ENCODE measurements around the gene CENATAC.
"Not testable (repeated sequence)": the region's sequence is repeated elsewhere in the genome, so short reads cannot be mapped to it uniquely, and the experiment has no call there.

CENATAC gene

GRCh38 chr11:118984825-118985224, 13.1 kb upstream of the CENATAC start:
- no peaks in the 10 kb centered on the region for H3K36me3 ChIP-seq (ENCODE audit: insufficient read depth, low read length)
- H3K4me2 ChIP-seq (ENCODE audit: low read length): no peak overlapping the region
- no peaks in the 10 kb centered on the region for H3F3A ChIP-seq (ENCODE audit: insufficient read depth, low read length)
- H3K27ac ChIP-seq (ENCODE audit: low read depth, low read length, poor library complexity, severe bottlenecking): no peak overlapping the region
- no peaks in the 10 kb centered on the region for H3K79me2 ChIP-seq (ENCODE audit: insufficient read depth, low read length)
- no peaks in the 10 kb centered on the region for H3K9me2 ChIP-seq (ENCODE audit: low read depth, low read length)
- H3K9me3 ChIP-seq (ENCODE audit: low read length): no peaks in the 10 kb centered on the region
- H4K20me1 ChIP-seq (ENCODE audit: insufficient read depth, low read length): no peaks in the 10 kb centered on the region
- no peak overlapping the region for H3K4me3 ChIP-seq (ENCODE audit: low read depth, low read length, poor library complexity, severe bottlenecking)
- no peaks in the 10 kb centered on the region for H3K27me3 ChIP-seq (ENCODE audit: insufficient read depth, low read length)
- TF ChIP-seq EZH2 (IDR thresholded peaks at IDR 0.05; ENCODE audit: borderline replicate concordance, low read length) (no peak), CTCF (IDR thresholded peaks at IDR 0.05; ENCODE audit: low read length) (no peak)
- H2AFZ ChIP-seq (ENCODE audit: low read length): no peak overlapping the region
- no peaks in the 10 kb centered on the region for H3K4me1 ChIP-seq (ENCODE audit: insufficient read depth, low read length, severe bottlenecking)
- H3K9ac ChIP-seq (ENCODE audit: low read length): no peak overlapping the region

GRCh38 chr11:118988280-118988679, 9.7 kb upstream of the CENATAC start:
- Histone ChIP-seq H3K4me1 (ENCODE audit: insufficient read depth, low read length, severe bottlenecking) (no peaks in the 10 kb centered on the region), H3K36me3 (ENCODE audit: insufficient read depth, low read length) (no peaks in the 10 kb centered on the region), H3K9me3 (ENCODE audit: low read length) (no peaks in the 10 kb centered on the region), H3K4me2 (ENCODE audit: low read length) (no peak overlapping the region), H3K27ac (ENCODE audit: low read depth, low read length, poor library complexity, severe bottlenecking) (no peak overlapping the region), H2AFZ (ENCODE audit: low read length) (no peak overlapping the region), H3K9me2 (ENCODE audit: low read depth, low read length) (no peaks in the 10 kb centered on the region), H3K27me3 (ENCODE audit: insufficient read depth, low read length) (no peaks in the 10 kb centered on the region), H4K20me1 (ENCODE audit: insufficient read depth, low read length) (no peaks in the 10 kb centered on the region), H3K79me2 (ENCODE audit: insufficient read depth, low read length) (no peaks in the 10 kb centered on the region), H3F3A (ENCODE audit: insufficient read depth, low read length) (no peaks in the 10 kb centered on the region), H3K4me3 (ENCODE audit: low read depth, low read length, poor library complexity, severe bottlenecking) (no peak overlapping the region), H3K9ac (ENCODE audit: low read length) (no peak overlapping the region)
- TF ChIP-seq CTCF (IDR thresholded peaks at IDR 0.05; ENCODE audit: low read length): no peak
- TF ChIP-seq EZH2 (IDR thresholded peaks at IDR 0.05; ENCODE audit: borderline replicate concordance, low read length): no peak

- not testable (repeated sequence) for H3K9me2 ChIP-seq (ENCODE audit: low read depth, low read length)
These were observed 6.4 kb upstream of the CENATAC start for GRCh38 chr11:118991486-118992038.

GRCh38 chr11:118996926-118997626, 862 bp upstream of the CENATAC start:
- Histone ChIP-seq H3K4me2 (ENCODE audit: low read length) (peak overlapping the region; percentile 94), H2AFZ (ENCODE audit: low read length) (no peak overlapping the region), H3K9me3 (ENCODE audit: low read length) (no peaks in the 10 kb centered on the region), H3K9me2 (ENCODE audit: low read depth, low read length) (no peaks in the 10 kb centered on the region), H3K27ac (ENCODE audit: low read depth, low read length, poor library complexity, severe bottlenecking) (peak overlapping the region; percentile 37), H3K27me3 (ENCODE audit: insufficient read depth, low read length) (no peaks in the 10 kb centered on the region), H3K79me2 (ENCODE audit: insufficient read depth, low read length) (peaks cover 4% of the 10 kb centered on the region; the same call in 1 of the 2 replicates), H4K20me1 (ENCODE audit: insufficient read depth, low read length) (no peaks in the 10 kb centered on the region), H3K36me3 (ENCODE audit: insufficient read depth, low read length) (peaks cover 28% of the 10 kb centered on the region), H3K4me3 (ENCODE audit: low read depth, low read length, poor library complexity, severe bottlenecking) (peak overlapping the region; percentile 86), H3K9ac (ENCODE audit: low read length) (peak overlapping the region; percentile 93), H3K4me1 (ENCODE audit: insufficient read depth, low read length, severe bottlenecking) (peaks cover 21% of the 10 kb centered on the region), H3F3A (ENCODE audit: insufficient read depth, low read length) (no peaks in the 10 kb centered on the region)
- TF ChIP-seq EZH2 (IDR thresholded peaks at IDR 0.05; ENCODE audit: borderline replicate concordance, low read length): no peak
- peak; percentile 16; the same call in 1 of the 2 replicates for TF ChIP-seq CTCF (IDR thresholded peaks at IDR 0.05; ENCODE audit: low read length)

More at GRCh38 chr11:118991486-118992038, 6.4 kb upstream of the CENATAC start:
- H2AFZ ChIP-seq (ENCODE audit: low read length); H3K79me2 ChIP-seq (ENCODE audit: insufficient read depth, low read length); H4K20me1 ChIP-seq (ENCODE audit: insufficient read depth, low read length); H3K4me2 ChIP-seq (ENCODE audit: low read length); H3K36me3 ChIP-seq (ENCODE audit: insufficient read depth, low read length); H3K4me3 ChIP-seq (ENCODE audit: low read depth, low read length, poor library complexity, severe bottlenecking); H3K27ac ChIP-seq (ENCODE audit: low read depth, low read length, poor library complexity, severe bottlenecking); H3K27me3 ChIP-seq (ENCODE audit: insufficient read depth, low read length); H3K9me3 ChIP-seq (ENCODE audit: low read length); H3K4me1 ChIP-seq (ENCODE audit: insufficient read depth, low read length, severe bottlenecking); H3F3A ChIP-seq (ENCODE audit: insufficient read depth, low read length); H3K9ac ChIP-seq (ENCODE audit: low read length): not testable (repeated sequence)
